Thyroid gland (tissue), 4 donors: Measurements from ENCODE around the gene CAMKMT. TPM values are rescaled to one million over a fixed set of nuclear protein-coding genes. Genes with fewer than 3 reads are reported as not detected.
A peak's percentile ranks its signal among the peaks of the same experiment; 100 is the strongest.

Source experiments
- DNase-seq, 2 donors: peaks; one replicate each; pipeline ENCODE4 v3.0.0-alpha.2; 2019
- H3K27ac ChIP-seq, 3 donors: fragments of 200-600 bp; sonication (generic); 1 replicate in 2 of 3; 2 replicates in 1 of 3; pipeline ENCODE4 v1.5.1; 2016 to 2019; ENCODE audit warnings: mild to moderate bottlenecking in 1 of 3, moderate library complexity in 1 of 3
- H3K27me3 ChIP-seq: fragments of 200-600 bp; sonication (generic); one replicate; pipeline ENCODE4 v1.5.1; 2019
- H3K36me3 ChIP-seq, 2 donors: fragments of 200-600 bp; sonication (generic); one replicate each; pipeline ENCODE4 v1.5.1; 2016 to 2019
- H3K4me1 ChIP-seq, 2 donors: fragments of 200-600 bp; sonication (generic); one replicate each; pipeline ENCODE4 v1.5.1; 2017 to 2019
- H3K4me3 ChIP-seq, 3 donors: fragments of 200-600 bp; sonication (generic); replicated peaks in 1 of 3; 1 replicate in 2 of 3; 2 replicates in 1 of 3; pipeline ENCODE4 v1.5.1; 2016; ENCODE audit warnings: mild to moderate bottlenecking in 1 of 3
- H3K9me3 ChIP-seq: fragments of 200-600 bp; sonication (generic); one replicate; pipeline ENCODE4 v1.5.1; 2017
- POLR2A ChIP-seq, 2 donors: fragments of 450-650 bp; IDR thresholded peaks; one replicate each; pipeline ENCODE4 v1.6.1; 2017; ENCODE audit warnings: antibody characterized with exemption in 2 of 2, mild to moderate bottlenecking in 2 of 2, moderate library complexity in 1 of 2
- whole genome bisulfite sequencing, 2 donors: methylation state at CpG; one replicate each; pipeline ENCODE4 v1.1.5; 2017; 5-methylcytosine and 5-hydroxymethylcytosine counted together
- intact Hi-C: fragments of 100-400 bp; cut with DNase I; formaldehyde crosslinking; loops from one replicate; pipeline ENCODE4 v1.15.1; 2023
- total RNA-seq, 4 donors: library from RNA; depleted of rRNA; stranded (reverse); fragments of >200 nt; gene quantifications; one replicate each; pipeline ENCODE4 v1.2.3, GENCODE V29; 2016
- TF ChIP-seq, protein P1 (sequence below), 6 experiments: fragments of 200-600 bp in 3 of 6; fragments of 450-650 bp in 3 of 6; sonication (generic) in 3 of 6; IDR thresholded peaks; one replicate each; pipeline ENCODE4 v1.5.1; 2016 to 2019; ENCODE audit warnings: antibody characterized with exemption in 6 of 6, mild to moderate bottlenecking in 2 of 6, inconsistent platforms in 1 of 6, moderate library complexity in 1 of 6

CAMKMT gene
- total RNA-seq, 4 donors from 2014 or later = 13.5 to 23.7 (median 17.2) TPM

DNA sequence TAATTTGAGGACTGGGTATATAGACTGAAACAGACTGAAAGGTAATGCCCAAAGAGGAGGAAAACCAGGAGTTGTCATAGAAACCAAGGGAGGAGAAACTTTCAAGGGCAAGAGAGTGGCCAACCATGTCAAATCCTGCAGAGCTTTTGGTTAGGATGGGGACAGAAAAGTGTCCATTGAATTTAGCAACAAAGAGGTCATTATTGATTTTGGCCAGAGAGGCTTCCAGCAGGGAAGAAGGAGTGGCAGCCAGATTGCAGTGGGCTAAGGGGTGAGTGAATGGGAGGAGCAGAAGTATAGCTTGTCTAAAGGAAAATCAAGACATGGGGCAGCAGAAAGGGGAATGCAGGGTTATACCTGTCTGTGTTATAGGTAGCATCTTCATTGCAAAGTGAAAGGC, 194.0 kb downstream of the CAMKMT start:
- no peaks in the 10 kb centered on the region for H3K27me3 ChIP-seq
- H3K9me3 ChIP-seq = no peaks in the 10 kb centered on the region
- no peaks in the 10 kb centered on the region for H3K36me3 ChIP-seq
- no peak for DNase-seq
- H3K27ac ChIP-seq = no peak overlapping the region
- H3K4me3 ChIP-seq = no peak overlapping the region
- no peaks in the 10 kb centered on the region for H3K4me1 ChIP-seq
- intact Hi-C loops = no loop called here
- no peak for TF ChIP-seq POLR2A (IDR thresholded peaks at IDR 0.05)
- TF ChIP-seq, protein P1, sequence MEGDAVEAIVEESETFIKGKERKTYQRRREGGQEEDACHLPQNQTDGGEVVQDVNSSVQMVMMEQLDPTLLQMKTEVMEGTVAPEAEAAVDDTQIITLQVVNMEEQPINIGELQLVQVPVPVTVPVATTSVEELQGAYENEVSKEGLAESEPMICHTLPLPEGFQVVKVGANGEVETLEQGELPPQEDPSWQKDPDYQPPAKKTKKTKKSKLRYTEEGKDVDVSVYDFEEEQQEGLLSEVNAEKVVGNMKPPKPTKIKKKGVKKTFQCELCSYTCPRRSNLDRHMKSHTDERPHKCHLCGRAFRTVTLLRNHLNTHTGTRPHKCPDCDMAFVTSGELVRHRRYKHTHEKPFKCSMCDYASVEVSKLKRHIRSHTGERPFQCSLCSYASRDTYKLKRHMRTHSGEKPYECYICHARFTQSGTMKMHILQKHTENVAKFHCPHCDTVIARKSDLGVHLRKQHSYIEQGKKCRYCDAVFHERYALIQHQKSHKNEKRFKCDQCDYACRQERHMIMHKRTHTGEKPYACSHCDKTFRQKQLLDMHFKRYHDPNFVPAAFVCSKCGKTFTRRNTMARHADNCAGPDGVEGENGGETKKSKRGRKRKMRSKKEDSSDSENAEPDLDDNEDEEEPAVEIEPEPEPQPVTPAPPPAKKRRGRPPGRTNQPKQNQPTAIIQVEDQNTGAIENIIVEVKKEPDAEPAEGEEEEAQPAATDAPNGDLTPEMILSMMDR (IDR thresholded peaks at IDR 0.05) = no peak

DNA sequence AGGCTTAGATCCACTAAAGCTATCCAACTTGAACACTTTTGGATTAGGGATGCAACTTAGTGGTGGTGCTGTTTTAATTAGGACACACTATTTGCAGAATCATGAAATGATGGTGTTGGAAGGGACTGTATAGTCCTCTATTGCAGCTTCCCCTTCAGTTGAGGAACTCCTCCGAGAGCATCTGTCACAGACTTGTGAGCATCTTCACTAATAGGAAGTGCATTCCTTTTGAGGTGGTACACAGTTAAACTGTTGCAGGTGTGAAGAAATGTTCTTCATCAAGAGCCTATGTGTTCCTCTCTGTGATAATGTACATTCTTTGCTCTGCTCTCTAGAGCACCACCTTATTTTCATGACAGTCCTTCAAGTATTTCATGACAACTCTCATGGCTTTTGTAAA, 197.4 kb downstream of the CAMKMT start:
- H3K9me3 ChIP-seq = no peaks in the 10 kb centered on the region
- H3K4me3 ChIP-seq = no peak overlapping the region
- WGBS, 2 donors = 95% methylated on average over 1 of the region's 1 CpG
- no peak for DNase-seq
- intact Hi-C loops = no loop called here
- H3K36me3 ChIP-seq = no peaks in the 10 kb centered on the region
- no peaks in the 10 kb centered on the region for H3K27me3 ChIP-seq
- no peaks in the 10 kb centered on the region for H3K4me1 ChIP-seq
- H3K27ac ChIP-seq = no peak overlapping the region
- TF ChIP-seq, protein P1 (IDR thresholded peaks at IDR 0.05) = no peak
- no peak for TF ChIP-seq POLR2A (IDR thresholded peaks at IDR 0.05)

DNA sequence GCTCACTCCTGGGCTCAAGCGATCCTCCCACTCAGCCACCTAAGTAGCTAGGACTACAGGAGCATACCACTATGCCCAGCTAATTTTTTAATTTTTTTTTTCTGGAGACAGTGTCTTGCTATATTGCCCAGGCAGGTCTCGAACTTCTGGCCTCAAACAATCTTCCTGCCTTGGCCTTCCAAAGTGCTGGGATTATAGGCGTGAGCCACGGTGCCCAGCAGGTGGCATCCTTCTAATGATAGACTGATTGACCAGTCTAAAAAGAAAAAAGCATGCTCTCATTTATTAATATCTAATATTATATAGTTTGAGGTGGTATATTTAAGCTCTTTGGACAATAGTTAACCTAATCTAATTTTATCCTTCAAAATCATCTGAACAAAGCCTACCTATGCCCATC, 198.6 kb downstream of the CAMKMT start:
- peak; percentile 7 to 9 for DNase-seq
- Histone ChIP-seq H3K4me3 (no peak overlapping the region), H3K36me3 (no peaks in the 10 kb centered on the region), H3K4me1 (no peaks in the 10 kb centered on the region), H3K27me3 (no peaks in the 10 kb centered on the region), H3K27ac (no peak overlapping the region), H3K9me3 (no peaks in the 10 kb centered on the region)
- intact Hi-C loops = no loop called here
- 87 to 88% methylated on average over 4 of the region's 4 CpGs for WGBS, 2 donors
- no peak for TF ChIP-seq POLR2A (IDR thresholded peaks at IDR 0.05)
- TF ChIP-seq, protein P1 (IDR thresholded peaks at IDR 0.05) = peak in 2 of 6 experiments; percentile 10 to 23

DNA sequence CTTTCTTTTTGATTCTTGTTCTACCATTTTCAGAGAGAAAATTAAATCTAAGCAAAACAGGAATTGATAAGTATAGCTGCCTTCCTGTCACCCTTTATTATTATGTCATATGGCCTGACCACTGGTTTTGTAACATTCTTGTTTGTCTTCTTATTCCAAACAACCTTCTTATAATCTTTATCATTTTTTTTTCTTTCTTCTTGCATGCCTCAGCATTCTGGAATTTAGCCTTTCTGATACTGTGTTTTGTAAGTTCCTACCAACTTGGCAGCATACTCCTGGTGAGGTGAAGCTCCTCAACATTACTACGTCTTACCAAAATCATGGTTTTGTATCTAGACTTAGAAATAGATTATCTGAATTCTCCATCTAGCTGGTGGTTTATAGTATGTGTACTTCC, 199.2 kb downstream of the CAMKMT start:
- H3K9me3 ChIP-seq = no peaks in the 10 kb centered on the region
- no peak overlapping the region for H3K4me3 ChIP-seq
- no peak for TF ChIP-seq POLR2A (IDR thresholded peaks at IDR 0.05)
- TF ChIP-seq, protein P1 (IDR thresholded peaks at IDR 0.05) = no peak
- intact Hi-C loops = no loop called here
- H3K36me3 ChIP-seq = no peaks in the 10 kb centered on the region
- H3K4me1 ChIP-seq = no peaks in the 10 kb centered on the region
- 90 to 96% methylated on average over 1 of the region's 1 CpG for WGBS, 2 donors
- H3K27ac ChIP-seq = no peak overlapping the region
- DNase-seq = no peak
- H3K27me3 ChIP-seq = no peaks in the 10 kb centered on the region

DNA sequence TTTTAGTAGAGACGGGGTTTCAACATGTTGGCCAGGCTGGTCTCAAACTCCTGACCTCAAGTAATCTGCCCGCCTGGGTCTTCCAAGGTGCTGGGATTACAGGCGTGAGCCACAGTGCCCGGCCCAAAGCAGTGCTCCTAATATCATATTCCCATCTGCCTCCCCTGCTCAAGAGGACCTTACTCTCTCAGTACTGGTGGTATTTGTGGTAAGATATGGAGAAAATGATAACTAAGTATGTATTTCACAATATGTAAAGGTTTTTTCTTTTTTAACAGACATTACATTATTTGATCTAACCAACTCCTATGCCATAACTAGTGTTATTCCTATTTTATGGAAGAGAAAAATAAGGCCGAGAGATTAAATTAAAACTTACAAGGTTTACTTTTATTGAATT, 201.0 kb downstream of the CAMKMT start:
- 95 to 99% methylated on average over 4 to 5 of the region's 5 CpGs for WGBS, 2 donors
- no peaks in the 10 kb centered on the region for H3K9me3 ChIP-seq
- H3K27ac ChIP-seq = no peak overlapping the region
- H3K4me3 ChIP-seq = no peak overlapping the region
- no peaks in the 10 kb centered on the region for H3K4me1 ChIP-seq
- intact Hi-C loops = no loop called here
- no peaks in the 10 kb centered on the region for H3K27me3 ChIP-seq
- TF ChIP-seq, protein P1 (IDR thresholded peaks at IDR 0.05) = no peak
- no peak for TF ChIP-seq POLR2A (IDR thresholded peaks at IDR 0.05)
- no peaks in the 10 kb centered on the region for H3K36me3 ChIP-seq
- DNase-seq = no peak
